Hematopoietic multipotent progenitor cell treated with erythropoietin and hydrocortisone succinate and interleukin-3 and kit ligand, for 15 days (in vitro differentiated cells): Measurements from ENCODE around the gene LRRTM2.

ENCODE experiments used
- DNase-seq: peaks from one replicate; pipeline ENCODE4 v3.0.0-alpha.2; 2015; ENCODE audit warnings: low spot score

Gene LRRTM2

DNA sequence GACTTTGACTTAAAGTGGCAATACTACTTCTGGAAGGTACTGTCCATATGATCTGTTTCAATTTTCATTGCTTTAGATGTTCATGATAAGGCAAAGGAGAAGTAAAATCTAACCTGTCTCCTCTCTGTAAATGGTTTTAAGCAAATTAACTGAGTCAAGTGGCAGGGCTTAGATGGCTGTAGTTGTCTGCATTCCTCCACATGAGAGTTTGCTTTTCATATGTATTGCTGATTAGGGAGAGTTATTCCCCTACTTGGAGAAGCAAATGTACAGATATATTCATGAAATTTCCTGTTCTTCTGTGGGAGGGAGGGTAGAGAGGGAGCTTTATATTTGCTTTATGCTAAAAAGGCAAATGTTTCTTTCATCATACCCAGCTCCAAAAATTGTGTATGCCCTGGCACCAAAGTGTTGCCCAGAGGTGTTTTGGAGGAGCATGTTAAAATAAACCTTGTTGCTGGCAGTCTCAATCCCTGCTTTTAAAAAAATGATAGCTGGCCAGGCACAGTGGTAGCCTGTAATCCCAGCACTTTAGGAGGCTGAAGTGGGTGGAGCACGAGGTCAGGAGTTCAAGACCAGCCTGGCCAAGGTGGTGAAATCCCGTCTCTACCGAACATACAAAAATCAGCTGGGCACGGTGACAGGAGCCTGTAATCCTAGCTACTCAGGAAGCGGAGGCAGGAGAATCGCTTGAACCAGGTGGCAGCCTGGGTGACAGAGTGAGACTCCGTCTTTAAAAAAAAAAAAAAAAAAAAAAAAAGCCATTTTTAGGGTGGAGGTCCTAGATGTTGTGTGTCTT lies 3.5 kb upstream of the LRRTM2 start:
- DNase-seq, result no peak

DNA sequence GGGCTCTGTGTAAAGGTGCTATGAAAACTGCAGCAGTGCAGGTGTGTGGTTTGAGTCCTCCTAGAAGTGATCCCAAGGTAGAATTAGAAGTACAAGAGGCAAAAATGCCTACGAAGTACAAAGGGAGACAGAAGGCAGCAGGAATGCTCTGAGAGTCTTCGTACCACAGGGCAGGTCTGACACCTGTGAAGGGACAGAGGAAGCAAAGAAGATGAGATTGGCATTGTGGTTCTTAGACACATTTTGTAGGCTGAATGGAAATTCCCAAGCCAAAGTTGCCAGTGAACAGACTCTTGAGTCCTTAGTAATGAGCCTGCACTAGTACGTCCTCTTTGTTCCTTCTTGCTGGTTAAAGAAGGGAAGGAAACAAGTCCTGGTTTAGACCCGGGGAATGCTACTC lies 1.7 kb upstream of the LRRTM2 start:
- DNase-seq, result no peak

DNA sequence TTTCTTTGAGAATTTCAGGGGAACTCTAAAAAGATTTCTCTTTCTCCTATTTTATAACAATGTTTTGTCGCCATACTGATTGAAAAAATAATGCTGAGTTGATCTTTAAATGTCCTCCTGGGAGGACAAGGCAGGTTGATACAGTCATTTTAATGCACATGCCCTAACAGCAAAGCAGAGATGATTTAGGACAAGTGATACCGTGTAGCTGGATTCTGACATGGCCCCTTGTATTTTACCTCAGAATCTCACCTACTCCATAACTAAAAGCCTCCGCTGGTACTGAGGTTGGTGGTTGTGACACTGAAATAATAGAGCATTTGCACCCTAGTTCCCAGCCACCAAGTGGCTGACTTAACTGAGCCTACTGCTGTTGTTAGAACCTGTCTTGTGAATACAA lies 811 bp upstream of the LRRTM2 start:
- DNase-seq, result no peak

DNA sequence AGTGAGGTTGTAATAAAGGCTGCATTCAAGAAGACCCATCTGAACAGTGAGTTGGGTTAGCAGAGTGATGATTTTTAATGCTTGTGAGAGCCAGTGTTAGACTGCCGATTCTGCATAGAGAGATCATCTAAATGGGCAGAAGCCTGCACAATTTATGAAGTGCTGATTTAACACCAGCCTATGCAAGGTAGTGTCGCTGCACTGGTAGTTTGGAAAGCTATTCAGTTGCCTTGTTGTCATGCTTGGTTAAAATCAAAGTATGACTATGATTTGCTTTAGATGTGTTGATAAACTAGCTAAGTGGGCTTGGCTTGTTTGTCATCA lies 379 bp upstream of the LRRTM2 start:
- no peak for DNase-seq

DNA sequence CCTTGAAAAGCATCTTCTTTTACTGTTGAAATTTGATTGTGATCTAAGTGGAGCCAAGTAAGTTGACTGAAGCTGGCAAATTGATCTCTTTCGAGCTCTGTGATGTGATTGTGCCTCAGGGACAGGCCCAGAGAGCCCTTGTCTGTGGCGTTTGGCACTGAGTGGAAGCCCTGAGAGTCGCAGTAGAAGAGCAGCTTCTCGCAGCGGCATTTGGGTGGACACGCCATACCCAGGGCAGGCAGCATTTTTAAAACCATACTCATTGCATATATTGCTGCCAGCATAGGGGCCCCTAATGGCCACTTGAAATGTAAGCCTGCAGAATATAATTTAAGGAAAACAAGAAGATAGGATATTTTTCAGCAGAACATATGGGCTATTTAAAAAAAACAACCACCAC lies 894 bp downstream of the LRRTM2 start:
- DNase-seq, result no peak

DNA sequence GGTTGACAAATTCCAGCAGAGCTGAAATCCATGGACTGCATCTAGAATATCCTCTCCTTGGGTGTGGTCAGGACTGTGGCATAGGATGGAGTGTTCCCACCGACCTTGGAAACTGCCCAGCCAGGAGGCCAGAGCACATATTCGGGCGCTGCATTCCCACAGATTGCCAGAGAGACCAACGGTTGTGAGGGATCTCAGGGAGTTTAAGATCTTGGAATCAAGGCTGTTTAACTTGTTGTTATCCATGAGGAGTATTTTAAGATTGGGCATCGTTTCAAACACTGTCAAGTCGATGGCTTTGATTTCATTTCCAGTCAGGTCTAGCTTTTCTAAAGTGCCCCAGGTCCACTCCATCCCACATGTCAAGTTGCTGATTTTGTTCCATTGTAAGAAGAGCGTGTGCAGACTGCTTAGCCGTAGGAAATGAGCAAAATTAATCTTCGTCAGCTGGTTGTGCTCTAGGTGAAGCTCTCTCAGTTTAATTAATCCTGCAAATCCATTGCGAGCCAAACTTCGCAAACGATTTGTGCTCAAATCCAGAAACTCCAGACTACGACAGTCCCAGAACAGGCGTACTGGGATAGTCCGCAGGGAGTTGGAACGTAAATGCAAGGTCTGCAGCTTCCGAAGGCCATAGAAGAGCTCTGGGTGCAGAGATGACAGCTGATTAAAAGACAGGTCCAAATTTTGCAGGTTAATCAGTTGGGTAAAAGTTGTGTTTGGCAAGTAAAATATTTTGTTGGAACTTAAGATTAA lies 1.5 kb downstream of the LRRTM2 start:
- no peak for DNase-seq

DNA sequence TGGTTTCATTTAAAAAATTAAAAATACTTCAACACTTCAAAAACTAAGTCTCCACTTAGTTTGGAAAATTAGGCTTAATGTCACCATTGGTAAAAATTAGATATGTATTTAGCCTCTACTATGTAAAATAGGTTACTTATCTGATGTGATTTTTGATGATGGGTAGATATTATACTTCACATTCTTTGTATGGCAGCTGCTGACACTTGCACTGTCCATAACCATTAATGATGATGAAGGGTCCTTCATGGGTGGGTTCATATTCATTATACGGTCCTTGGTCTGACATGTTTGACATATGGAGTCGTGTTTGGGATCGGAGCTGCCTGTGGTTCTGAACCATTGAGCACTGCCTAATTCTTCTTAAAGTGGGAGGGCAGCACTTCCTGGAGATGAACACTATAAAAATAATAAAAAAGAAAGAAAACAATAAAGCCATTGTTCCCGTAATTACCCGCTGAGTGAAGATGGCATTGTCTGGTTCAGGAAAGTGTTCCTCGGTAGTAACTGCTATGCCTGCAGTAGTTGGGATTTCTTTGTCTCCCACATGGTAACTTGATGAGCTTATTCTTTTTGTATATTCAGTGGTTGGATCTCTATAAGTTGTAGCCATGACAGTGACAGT lies 2.2 kb downstream of the LRRTM2 start:
- no peak for DNase-seq

DNA sequence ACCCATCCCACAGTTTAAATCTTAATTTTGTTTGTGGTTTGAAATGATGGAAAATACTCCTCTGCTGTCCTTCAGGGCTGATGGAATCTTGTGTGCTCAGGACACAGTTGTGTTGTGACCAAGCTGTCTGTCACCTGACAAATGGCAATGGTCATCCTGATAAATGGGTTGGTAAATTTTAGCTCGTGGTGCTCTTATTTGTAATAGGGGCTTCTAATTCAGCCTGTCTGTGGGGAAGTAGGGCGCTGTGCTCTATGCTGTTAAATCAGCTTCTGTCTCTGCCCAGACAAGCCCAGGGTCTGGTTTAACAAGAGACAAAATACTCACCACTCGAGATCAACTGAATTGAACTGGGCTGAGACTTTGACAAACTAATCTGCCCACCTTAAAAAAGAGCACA lies 4.5 kb downstream of the LRRTM2 start:
- no peak for DNase-seq

DNA sequence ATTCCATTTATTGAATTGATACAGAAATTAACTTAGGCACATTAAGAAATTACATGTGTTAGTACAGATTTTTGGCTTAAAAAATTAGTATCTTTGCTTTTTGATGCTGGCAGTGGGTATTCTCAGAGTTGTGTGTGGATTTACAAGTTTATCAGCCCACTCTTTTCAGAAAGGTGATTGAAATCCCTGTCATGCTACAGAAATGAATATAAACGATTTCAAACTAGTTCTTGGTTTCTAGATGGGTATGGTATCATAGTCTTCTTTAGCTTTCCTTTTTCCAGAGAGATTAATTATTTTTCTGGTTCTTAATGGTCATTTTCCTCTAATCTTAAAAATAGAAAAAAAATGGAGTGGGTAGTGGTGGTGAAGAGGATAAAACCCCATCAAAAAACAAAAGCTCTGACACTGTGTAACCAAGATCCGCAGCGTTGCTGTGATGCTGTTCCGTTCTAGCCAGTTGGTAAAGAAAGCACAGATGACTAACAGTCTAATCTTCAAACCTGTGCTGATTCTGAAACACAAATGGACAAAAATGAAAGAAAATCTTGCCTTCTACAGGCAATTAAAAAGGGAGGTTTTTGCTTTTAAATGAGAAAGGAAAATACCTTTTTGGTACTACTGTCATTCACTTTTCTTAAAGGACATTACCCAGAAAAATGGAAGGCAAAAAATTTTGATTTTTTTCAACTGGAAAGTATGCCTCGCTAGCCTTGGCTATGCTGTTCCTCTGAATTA lies 5.2 kb downstream of the LRRTM2 start:
- no peak for DNase-seq

DNA sequence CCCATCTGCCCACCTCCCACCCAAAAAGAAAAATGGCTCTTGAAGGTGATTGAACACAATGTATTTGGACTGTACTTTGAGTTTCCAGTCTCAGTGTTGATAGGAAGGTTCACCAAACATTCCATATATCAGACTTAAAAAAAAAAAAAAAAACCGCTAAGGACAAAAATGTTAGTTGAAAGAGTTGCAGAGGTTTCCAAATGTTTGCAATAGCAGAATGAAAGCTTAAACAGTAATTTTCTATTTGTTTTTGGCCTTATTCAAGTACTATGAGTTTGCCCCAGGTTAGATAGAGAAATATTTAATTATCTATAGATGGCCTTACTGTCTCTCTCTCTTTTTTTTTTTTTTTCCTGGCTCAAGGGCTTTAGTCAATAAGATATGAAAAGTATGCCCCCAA lies 6.1 kb downstream of the LRRTM2 start:
- DNase-seq, result no peak

DNA sequence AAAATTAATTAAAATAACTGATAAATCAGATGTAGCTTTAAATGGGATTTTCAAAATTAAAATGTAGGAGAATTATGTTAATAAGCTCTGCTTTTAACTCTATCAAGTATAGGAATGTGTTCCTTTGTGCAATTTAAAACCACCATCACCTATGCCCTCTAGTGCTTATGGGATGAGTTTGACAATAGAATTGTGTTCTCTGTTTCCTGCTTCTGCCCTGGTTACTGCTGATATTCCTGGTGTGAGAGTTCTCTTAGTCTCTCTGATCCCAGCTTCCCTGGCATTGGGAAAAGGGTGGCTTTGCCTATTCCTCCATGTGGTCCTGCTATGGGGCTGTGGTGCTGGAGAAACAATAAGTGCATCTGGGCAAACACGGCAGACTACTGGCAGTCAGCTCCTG lies 8.1 kb downstream of the LRRTM2 start:
- no peak for DNase-seq

DNA sequence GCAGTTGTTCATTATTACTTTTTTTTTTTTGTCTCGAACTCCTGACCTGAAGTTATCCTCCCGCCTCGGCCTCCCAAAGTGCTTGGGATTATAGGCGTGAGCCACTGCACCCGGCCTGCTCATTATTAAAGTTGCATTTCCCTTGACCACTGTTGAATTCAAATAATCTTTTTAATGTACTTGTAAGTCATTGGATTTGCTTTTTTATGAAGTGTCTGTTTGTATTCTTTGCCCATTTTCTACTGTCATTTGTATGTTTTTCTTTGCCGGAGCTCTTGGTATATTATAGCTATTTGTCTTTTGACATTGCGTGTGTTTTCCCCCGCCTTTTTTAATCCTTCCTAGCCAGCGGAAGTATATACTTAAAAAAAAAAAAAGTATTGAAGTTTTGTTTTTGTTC lies 22.0 kb downstream of the LRRTM2 start:
- DNase-seq, result no peak

DNA sequence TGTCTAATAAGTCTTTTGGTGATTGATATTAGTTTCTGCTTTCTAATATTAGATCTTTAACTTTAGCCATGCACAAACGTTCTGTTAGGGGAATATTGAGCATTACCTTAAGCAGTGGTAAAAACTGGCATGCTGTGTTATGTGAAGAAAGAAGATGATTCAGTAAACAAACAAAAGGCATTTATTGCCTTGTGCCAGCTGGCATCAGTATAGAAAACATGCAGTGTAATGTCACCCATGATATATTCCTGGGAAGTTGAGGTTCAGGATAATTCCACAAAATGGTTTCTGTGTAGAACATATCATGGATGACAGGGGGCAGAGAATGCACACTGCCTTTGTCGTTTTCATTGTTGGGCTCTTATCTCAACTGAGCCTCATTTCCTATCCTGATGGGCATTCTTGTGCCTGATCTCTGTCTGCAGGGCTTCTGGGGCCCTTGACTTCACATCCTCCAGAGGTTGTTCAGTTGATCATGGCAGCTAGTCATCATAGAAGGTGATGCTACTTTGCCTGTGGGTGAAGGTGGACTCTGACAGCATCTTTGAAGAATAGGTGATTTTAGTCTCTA lies 24.2 kb downstream of the LRRTM2 start:
- no peak for DNase-seq

DNA sequence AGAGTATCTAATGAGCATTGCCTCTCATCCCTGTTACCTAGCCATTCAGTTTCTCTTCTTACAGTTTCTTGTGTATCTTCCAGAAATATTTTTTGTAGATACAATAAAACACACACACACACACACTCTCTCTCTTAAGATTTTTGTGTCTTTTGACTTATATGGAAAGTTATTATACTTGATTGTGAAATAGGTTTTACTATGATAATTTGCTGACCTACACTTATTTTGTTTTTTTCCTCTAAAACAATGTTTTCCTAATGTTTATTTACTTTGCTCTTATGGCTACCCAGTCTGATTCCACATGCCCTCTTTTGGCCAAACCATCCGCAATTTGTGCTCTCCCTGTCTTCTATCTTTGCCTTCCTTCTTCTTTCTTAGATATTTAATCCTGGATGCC lies 25.3 kb downstream of the LRRTM2 start:
- no peak for DNase-seq

DNA sequence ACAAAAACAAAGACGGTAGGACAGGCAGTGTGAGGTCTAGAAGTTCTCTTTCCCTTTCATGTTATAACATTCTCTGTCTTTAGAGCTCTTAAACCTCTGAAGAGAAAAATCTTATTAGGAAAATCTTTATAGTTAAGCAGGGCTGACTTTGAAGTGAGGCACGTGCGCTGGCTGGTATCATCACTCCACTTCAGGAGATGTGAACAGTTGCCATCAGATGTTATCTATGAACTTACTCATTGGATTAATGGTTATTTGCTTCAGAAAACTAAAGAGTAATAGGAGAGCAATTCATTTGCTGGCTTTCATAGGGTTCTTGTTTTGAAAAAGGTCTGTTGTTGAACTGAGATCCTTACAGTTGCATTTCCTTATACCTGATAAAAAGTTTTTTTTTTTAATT lies 25.7 kb downstream of the LRRTM2 start:
- DNase-seq, result no peak

DNA sequence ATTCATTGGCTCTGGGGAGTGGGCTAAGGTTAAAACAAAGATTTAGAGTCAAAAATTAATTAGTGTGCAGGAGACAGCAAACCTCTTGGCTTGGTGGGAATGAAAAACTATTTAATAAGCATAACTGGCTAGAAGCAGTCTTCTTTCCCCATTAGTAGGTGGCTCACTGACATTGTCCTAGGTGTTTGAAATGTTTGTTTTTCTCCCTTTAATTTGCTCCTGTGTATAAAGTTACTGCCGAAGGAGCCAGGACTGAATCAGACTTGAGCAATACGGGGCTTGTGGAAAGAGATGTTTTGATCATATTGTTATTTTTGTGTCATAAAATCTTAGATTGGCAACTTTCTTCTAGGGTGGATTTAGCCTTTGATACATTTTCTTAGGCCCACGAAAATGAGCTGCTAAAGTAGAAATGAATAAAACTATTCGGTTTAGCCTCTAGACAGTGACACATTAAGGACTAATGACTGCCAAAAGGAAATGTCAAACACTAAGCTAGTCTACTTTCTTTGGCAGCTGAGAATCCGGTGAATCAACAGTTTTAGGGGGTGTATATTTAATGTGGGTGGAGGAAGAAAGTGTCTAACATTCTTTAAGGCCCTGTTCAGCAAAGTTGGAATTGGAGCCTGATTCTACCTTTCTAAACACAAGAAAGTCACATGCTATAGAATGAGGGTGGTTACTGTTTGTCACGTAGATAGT lies 30.2 kb downstream of the LRRTM2 start:
- DNase-seq, result no peak

DNA sequence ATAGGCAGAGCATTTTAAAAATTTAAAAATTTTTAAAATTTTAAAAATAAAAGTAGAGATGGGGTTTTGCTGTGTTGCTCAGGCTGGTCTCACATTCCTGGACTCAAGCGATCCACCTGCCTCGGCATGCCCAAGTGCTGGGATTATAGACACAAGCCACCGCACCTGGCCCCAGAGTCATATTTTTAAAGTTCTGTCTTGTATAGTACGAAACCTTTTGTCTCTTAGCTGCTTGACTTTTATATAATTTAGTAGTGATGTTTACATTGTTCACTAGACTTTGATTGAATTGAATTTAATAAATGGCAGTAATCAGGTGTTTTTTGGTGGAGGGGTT lies 31.0 kb downstream of the LRRTM2 start:
- DNase-seq, result no peak

DNA sequence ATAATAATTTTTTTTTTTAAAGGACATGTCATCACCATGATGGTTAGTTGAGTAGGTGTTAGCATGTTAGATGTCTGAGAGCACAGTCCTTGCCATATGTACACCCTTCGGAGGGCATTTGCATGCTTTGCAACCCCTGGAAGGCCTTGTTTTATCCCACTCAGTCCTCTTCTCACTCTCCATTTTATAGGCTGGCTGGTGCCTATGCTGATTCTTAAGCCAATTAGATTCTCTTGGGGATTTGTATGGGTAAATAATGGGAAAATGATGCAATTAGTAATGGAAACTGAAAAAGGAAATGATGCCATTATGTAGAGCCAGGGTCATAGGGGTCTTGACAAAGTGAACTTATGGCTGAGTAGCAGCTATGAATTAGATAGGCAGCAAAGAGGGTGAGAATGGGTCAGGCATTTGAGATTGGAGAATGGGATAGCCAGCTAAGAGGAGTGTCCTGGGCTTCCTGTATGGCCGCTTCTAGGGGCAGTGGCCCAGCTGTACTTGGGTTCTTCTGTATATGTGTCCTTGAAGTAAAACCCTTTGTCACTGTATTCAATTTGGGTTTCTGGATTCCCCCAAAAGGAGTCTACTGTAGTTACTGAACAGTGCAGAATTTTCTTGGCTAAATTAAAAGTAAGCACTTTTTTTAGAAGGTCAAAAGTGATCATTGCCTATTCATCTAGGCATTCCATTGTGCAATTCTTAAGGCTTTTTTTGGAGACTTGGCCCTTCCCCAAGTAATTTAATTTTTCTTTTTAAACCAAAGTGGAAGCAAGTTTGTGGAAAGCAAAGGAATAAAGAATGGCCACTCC lies 31.6 kb downstream of the LRRTM2 start:
- no peak for DNase-seq

DNA sequence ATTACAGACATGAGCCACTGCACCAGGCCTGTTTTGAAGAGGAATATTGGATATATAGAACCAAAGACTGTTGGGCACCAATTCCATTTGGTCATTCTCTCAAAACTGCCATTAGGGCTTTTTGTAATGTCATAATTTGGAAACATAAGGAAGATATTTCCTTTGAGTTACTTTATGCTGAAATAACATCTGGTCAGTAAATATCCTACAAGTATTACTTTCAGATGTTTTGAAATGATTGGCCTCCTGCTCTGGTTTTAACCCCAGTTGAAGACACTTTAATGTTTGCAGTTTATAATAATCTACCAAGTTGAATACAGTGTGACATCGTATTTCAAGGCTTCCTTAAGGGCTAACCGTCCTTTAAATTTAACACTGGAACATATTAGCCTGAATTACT lies 33.6 kb downstream of the LRRTM2 start:
- DNase-seq, result no peak

DNA sequence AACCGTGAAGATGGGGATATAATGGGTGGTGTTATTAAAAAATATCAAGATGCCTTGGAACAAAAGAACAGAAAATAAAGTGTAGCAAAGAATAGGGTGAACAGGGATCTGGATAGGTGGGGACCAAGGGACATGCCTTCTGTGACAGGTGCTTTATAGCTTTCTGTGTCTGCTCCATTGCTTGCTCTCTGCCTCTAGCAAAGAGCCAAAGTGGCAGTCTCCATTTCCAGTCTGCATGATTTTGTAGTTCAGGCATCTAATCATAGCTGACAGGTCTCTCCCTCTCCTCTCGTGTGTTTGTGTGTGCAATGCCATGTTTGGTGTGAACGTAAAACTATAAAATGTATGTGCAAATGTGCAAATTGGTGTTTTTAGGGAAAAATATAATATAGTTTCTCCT lies 35.0 kb downstream of the LRRTM2 start:
- no peak for DNase-seq

DNA sequence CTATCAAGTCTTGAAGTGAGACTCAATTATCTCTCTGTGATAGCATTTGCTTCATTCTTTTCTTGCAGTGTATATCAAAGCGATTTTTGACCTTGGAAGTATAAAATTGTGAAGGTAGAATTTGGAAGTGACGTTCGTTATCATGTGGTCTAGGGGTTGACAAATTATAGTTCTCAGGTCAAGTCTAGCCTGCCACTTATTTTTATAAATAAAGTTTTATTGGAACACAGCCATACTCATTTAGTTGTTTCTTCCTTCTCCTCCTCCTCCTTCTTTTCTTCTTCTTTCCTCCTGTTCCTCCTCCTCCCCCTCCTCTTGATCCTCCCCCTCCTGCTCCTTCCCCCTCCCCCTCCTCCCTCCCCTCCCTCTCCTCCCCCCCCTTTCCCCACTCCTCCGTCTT lies 38.0 kb downstream of the LRRTM2 start:
- no peak for DNase-seq
